HEK293T (cell line): ENCODE results near the gene TMEM132D.

Experiments
- BHLHE40 ChIP-seq: fragments of 450-650 bp; IDR thresholded peaks from 2 replicates; pipeline ENCODE4 v1.6.1; 2016; ENCODE audit warnings: mild to moderate bottlenecking, moderate library complexity, borderline replicate concordance
- FOXA1 ChIP-seq: fragments of 450-650 bp; IDR thresholded peaks from 2 replicates; pipeline ENCODE4 v1.6.1; 2016; ENCODE audit warnings: mild to moderate bottlenecking
- FOXM1 ChIP-seq: fragments of 450-650 bp; IDR thresholded peaks from 2 replicates; pipeline ENCODE4 v1.6.1; 2017; ENCODE audit warnings: mild to moderate bottlenecking, borderline replicate concordance
- HDGF ChIP-seq: fragments of 450-650 bp; IDR thresholded peaks from 2 replicates; pipeline ENCODE4 v1.6.1; 2017; ENCODE audit warnings: antibody characterized with exemption, borderline replicate concordance
- NFRKB ChIP-seq: fragments of 450-650 bp; IDR thresholded peaks from 2 replicates; pipeline ENCODE4 v1.6.1; 2016; ENCODE audit warnings: mild to moderate bottlenecking, moderate library complexity
- SUZ12 ChIP-seq: fragments of 450-650 bp; IDR thresholded peaks from 2 replicates; pipeline ENCODE4 v1.6.1; 2016; ENCODE audit warnings: mild to moderate bottlenecking
- TARDBP ChIP-seq: fragments of 450-650 bp; IDR thresholded peaks from 2 replicates; pipeline ENCODE4 v1.6.1; 2016

GRCh38 chr12:129486931-129487330 is 416.9 kb downstream of the TMEM132D start:
- TF ChIP-seq FOXA1 (no peak), HDGF (no peak), TARDBP (no peak), BHLHE40 (no peak), SUZ12 (no peak), FOXM1 (no peak), NFRKB (no peak)
